HG03139 (cell line): ENCODE results near the gene SAMD9.
"Not testable (repeated sequence)": the region's sequence is repeated elsewhere in the genome, so short reads cannot be mapped to it uniquely, and the experiment has no call there.

Source experiments
- ATAC-seq: cut with Tn5 transposase; IDR thresholded peaks from one replicate; pipeline ENCODE4 v1.9.1; 2021; ENCODE audit not compliant: unreplicated experiment

SAMD9 gene

DNA sequence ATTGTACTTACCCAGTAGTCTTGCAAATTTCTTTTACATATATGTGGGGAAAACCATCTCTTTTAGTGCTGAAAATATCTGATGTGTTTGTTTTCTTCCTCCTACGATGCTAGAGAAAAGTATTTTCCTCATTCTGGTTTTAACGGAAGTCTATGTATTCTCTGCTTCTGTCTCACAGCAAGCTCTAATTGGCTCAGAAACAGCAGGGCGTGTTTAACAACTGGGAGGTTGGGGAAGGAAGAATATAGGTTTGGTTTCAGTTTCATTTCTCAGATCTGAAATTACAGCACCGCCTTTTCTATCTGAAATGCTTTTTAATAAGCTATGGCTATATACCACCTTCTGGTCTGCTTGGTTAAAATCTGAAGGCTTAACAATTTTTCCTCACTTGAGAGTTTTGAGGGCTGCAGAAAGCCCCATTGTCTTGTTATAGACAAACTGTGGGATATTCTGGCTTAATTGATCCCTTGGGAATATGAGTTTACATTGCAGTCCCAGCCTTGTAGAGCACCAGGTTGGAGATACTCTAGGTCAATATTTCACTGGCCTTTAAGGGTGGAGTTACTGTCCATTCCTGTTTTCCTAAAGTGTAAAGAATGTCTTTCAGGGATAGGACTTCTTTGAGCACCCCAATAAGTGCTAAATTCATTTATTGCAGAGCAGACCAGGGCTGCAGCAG lies at the start of gene SAMD9:
Gene SAMD9, minus strand, starts transcription at position 128 of the 679 bp plus-strand sequence. CDS start 11,882 bp downstream, outside the sequence.
- ATAC-seq = peak; percentile 99

DNA sequence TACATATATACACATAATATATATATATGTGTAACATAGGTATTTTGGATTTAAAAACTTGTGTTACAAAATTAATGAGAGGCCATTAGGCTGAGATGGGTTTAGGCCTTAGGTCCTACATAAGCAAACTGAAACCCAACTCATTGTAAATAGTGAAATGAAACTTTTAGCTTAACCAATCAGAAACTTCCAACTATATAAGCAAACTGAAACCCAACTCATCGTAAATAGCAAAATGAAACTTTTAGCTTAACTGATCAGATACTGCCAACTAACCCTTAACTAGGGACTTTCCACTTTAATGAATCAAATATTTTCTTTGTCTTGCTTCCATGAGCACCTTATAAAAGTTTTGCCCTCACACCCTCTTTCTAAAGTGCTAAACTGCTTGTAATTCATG lies 47.7 kb upstream of the SAMD9 start:
- peak; percentile 99 for ATAC-seq

DNA sequence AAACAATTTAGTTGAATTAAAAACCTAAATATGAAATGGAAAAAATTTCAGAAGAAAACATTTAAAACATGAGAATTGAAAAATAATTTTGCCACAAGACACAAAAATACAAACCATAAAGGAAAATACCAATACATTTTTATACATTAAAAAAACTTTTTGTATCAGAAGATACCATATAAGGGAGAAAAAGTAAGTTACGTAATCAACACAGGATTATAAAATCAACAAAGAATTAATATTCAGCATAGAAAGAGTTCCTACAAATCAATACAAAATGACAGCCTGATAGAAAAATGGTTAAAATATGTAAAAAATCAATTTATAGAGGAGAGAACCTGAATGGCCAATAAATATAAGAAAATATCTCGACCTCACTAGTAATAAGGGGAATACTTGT lies 47.0 kb upstream of the SAMD9 start:
- ATAC-seq = no peak

DNA sequence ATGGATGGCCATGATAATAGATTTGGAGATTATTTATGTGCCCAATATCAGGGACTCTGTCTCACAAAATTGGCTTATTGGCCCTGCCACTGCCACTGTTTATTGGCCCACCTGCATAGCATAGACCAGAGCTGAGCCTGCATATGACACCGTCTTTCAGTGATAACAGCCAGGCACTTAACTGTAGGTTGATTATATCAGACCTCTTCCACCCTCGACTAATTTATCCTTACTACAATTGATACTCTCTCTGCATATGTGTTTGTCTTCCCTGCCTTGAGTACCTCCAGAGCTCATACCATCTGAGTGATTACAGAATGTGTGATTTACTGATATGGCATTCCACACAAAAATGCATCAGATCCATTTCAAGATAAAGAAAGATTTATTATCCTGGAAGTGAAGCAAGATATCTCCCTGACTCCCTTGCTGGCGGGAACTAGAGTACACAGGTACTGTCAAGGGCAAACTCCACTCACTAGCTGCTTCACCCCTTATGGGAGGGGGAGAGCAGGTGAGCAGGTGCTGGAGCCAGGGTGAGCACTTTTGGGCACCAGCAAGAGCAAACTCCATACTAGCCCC lies 43.5 kb upstream of the SAMD9 start:
- ATAC-seq = no peak

DNA sequence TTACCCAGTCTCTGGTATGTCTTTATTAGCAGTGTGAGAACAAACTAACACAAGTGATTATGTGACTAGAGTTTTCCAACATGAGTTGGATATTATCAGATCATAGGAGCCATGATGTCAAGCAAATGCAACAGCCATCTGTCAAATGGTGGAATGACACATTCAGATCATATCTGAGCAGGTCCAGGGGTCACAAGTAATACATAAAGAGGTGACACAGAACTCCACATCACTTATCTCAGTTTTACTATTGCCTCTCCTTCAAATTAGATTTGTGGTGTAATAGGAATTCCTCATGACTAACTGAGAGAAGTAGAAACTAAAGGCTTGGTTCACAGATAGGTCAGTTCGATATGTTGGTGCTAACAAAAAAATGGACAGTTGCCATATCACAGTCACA lies 42.6 kb upstream of the SAMD9 start:
- ATAC-seq = no peak

DNA sequence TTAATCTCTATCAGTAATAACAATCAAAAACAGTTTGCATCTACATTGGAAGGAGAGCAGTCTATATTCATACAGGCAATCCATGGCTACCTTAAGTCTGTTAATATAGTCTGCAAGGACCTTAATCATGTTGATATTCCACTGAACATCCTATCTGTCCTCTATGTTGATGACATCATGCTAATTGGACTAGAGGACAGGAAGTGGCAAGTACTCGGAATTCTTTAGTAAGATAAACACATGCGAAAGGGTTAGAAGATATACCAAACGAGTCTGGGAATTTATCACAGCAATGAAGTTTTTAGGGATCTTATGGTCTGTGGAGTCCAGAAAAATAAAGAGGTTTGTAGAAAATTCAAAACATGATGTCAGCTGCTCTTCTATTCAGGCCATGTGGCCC lies 41.7 kb upstream of the SAMD9 start:
- no peak for ATAC-seq

DNA sequence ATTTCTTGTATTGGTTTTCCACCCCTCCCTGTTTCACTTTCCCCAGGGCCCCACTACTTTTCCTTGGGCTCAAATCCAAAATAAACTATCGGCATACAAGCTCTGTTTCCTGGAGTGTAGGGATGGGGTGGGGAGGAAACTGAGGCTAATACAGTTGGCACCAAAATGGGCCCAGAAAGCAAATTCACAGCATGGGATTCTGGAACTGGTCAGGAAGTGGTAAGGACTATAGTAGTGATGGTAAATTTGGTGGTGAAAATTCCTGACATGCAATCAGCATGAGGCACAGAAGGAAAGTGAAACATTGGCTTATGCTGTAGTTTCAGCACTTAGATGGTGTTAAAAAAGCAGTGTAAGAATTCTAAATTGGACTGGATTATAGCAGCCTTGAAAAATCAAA lies 39.1 kb upstream of the SAMD9 start:
- ATAC-seq = no peak

DNA sequence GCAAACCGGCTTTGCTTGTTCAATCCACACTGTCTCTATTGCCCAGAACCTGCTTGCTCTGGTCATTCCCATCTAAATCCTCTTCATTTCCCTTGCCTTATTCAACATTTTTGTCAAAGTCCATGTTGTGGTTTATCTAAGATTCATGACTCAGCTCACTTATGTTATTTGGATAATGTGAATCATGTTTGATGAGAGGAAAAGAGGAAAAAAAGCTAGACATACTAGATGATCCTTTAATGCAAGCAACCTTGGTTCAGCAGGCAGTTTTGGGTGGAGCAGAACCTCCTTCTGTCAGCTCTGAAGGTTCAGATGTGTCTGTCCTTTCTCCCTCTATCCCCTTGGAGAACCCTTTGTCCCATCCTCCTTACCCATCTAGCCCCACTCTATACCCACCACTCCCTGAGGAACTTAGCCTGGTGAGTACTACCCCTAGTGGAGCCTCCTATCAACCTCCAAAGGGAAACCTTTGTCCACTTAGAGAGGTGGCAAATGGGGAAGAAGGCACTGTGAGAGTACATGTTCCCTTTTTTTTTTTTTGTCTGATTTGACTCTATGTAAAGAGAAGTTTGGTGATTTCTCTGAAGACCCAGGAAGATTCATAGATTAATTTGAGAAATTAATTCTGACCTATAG lies 32.5 kb upstream of the SAMD9 start:
- no peak for ATAC-seq

DNA sequence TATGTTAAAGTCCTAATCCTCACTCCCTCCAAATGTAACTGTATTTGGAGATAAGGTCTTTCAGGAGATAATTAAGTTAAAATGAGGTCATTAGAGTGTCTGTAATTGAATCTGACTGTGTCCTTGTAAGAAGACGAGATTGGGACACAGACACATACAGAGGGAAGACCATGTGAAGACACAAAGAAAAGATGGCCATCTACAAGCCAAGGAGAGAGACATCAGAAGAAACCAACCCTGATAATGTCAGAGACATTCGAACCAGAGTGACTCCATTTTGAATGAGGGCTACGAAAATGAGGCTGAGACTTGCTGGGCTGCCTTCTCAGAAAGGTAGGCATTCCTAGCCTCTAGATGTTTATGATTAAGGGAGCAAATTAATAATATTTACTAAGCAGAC lies 30.9 kb upstream of the SAMD9 start:
- no peak for ATAC-seq

DNA sequence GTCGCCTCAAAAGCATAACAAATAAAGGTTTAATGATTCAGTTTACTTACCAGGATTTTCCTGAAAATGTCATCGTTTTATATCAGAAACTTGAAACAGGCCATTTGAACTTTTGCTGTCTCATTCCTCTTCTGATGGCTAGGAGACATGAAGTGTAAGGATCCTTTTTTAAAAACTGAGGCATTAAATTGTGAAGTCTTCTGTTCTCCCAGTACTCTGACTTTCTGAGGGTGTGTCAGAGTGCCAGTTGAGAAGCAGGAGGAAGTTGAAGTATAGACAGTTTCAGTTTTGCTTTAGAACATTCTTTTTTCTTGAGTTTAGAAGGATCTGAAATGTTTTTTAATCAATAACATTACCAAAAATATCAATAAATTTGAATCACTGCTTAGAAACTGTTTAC lies 30.4 kb upstream of the SAMD9 start, which contains the start of gene SAMD9L:
Gene SAMD9L, minus strand, starts transcription at position 242 of the 400 bp plus-strand sequence. CDS start 12,414 bp downstream, outside the sequence.
- peak; percentile 55 for ATAC-seq

DNA sequence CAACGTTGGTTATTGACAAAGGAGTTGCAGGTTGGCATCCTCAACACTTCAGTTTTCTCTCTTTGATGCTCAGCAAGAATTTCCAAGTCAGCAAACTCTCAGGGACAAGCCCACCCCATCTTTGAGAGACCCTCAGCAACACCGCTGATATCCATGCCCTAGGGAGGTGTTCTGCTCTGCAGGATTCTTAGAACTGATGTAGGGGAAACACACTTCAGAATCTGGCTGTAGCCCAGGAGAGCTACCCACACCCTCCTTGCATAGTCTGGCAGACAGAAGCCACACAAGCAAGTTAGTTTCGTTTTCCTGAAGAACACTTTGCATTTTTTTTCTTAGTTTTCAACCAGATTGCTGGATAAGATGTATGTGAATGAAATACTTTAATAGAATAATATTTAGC lies 29.6 kb upstream of the SAMD9 start:
- peak; percentile 82 for ATAC-seq

DNA sequence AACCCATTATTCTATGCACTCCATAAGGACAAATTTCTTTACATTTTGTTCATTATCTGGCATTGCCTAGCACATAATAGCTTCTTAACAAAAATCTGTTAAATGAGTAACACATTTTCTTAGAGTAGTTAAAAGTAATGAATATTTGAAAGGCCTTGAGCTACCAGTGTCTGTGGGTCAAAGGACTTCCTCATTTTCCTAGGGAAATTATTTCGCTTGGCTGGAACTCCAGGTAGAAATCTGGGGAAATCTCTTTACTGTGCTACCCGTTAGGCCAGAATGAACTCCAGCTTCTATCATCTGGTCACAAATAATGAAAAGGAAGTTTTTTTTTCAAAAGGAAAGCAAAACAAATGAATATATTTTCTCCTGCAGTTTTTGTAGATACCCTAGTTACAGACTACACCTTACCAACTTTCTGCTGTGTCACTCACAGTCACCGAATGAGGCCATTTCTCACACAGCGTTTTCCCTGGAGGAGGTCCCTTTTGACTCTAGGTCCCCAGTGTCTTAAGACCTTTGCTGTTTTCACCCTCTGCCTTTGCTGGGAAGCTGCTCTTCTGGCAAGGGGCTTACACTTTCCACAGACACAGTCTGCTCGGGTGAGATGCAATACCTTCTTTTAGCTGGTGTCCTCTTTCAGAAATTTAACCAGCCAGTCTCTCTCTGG lies 28.8 kb upstream of the SAMD9 start:
- ATAC-seq = peak; percentile 24

DNA sequence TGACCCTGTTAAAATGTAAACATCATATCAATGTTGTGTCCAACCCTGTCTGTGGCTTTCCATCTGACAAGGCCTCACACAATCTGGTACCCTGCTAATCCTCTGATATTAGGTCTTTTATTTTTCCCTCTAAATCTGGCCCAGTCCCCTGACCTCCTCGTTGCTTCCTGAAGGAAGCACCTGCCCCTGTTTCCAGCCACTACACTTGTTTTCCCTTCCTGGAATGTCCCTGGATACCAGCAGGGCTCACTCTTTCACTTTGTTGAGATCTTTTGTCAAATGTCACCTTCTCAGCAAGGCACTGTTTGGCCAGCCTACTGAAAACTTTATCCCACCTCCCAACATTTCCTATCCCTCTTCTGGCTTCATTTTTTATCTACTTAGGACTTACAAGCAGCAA lies 28.3 kb upstream of the SAMD9 start:
- ATAC-seq = no peak

DNA sequence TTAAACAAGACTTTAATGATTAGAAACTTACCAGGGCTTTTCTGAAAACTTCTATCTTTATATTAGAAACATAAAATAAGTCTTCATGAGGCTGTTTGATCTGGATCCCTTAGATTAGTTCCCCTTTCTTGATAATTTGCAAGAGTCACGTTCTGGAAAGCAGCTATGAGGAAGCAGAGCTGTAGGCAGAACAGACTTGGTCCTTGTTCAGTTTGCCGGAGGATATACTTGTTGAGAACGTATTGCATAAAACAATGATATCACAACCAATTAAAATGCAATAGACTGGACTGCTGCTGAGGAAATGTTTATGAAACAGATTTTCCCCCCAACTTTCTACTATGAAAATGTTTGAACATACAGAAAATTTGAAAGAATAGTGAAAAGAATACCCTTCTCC lies 27.6 kb upstream of the SAMD9 start:
- ATAC-seq = no peak

DNA sequence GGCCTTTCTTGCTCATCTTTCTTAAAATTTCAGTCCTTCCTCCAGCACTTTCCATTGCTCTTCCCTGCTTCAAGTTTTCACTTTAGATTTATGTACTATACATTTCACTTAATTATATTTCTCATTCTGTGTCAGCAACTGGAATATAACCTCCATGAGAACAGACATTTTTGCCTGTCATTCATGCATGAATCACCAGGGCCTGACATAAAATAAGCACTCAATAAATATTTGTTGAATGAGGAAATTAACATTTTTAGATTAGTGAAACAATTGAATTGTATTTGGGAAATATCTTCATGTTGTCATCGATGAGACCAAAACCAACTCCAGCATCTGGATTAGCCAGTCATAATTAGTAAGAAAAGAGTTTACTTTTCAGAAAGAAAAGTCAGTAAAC lies 24.3 kb upstream of the SAMD9 start:
- no peak for ATAC-seq

DNA sequence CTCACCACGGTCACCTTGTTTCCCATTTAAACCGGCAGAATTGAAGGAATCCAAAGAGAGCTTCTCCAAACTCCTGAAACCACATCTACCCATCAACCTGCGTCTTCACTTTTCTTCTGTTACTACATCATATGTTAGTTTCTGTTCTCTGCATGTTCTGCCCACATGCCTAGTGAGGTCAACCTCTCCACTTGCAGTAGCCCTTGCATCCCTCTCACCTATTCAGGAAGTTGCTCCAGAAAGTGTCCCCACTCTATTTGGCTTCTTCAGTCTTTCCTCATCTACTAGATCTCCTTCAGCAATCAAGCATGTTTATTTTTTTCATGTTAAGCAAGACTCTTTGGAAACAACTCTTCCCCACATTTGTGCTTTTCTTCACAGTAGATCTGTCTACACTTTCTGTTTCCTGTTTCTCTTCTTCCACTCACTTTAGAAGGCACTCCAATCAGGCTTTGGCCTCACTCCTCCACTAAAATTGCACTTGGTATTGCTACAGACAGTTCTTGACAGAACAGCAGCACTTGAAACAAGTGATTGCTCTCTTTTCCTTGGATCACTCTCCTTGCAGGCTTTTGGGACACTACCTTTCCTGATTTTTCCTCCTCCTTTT lies 22.9 kb upstream of the SAMD9 start:
- no peak for ATAC-seq

DNA sequence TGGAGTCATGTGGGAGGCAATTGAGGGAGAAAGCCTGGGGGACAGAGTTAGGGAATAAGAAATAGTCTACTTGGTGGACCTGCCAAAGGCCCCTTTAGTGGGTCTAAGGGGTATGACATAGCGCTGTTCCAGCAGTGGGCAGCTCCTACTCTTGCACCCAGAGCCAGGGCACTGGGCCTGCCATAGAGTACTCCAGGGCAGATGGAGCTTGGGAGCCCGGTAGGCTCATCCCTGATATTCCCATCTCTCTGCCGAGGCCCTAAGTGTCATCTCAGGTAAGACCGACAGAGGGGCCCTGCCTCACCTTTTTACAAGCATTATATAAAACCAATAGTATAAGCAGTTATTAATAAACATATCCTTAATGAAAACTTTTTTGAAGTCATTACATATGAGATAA lies 20.8 kb upstream of the SAMD9 start:
- no peak for ATAC-seq

DNA sequence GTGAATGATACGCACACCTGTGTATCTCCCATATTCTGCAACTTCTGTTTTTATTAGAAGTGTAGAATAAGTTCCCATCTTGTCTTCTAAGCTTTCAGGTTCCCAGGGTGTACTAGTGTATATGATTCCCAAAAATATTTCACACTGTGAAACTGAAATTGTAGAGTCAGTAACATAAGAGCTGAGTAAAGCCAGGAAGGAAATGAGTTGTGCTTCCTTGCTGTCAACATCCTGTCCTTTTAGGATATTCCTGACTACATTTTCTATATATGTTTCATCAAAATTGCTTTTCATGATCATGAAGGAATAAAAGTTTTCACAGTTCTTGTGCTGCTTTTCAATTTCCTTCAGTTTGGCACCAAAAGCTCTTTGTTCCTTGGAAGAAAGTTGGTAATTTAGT lies 15.2 kb upstream of the SAMD9 start:
- no peak for ATAC-seq

DNA sequence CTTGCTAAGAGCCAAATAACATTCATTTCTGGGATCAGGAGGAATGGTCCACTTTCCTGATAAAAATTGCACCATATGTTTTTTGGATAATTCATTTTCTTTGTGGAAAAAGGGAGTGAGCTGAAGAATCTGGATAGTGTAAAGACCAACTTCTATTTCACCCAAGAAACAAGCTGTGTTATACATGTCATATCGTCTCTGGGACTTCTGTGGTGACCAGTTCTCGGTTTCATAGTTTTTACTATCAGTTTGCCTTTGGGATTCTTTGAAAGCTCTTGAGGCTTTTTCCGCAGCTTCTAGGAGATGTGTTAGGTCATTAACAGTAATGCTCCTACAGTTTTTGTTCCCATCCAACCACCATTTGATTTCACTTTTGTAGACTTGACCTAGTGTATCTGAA lies 14.4 kb upstream of the SAMD9 start:
- no peak for ATAC-seq

DNA sequence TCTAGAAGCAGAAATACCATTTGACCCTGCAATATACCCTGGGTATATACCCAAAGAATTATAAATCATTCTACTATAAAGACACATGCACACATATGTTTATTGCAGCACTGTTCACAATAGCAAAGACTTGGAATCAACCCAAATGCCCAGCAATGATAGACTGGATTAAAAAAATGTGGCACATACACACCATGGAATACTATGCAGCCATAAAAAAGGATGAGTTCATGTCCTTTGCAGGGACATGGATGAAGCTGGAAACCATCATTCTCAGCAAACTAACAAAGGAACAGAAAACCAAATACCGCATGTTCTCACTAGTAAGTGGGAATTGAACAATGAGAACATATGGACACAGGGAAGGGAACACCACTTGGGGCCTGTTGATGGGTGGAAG lies 9.2 kb upstream of the SAMD9 start:
- ATAC-seq = not testable (repeated sequence)

DNA sequence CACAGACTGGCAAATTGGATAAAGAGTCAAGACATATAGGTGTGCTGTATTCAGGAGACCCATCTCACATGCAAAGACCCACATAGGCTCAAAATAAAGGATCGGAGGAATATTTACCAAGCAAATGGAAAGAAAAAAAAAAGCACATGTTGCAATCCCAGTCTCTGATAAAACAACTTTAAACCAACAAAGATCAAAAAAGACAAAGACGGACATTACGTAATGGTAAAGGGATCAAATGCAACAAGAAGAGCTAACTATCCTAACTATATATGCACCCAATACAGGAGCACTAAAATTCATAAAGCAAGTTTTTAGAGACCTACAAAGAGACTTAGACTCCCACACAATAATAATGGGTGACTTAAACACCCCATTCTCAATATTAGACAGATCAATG lies 5.8 kb upstream of the SAMD9 start:
- ATAC-seq = not testable (repeated sequence)
